GM12891 (cell line): Measurements from ENCODE around the gene CNNM2.

Experiments used
- DNase-seq: peaks from one replicate; pipeline ENCODE4 v3.0.0; 2011; ENCODE audit warnings: low spot score; ENCODE audit not compliant: insufficient read length
- FAIRE-seq: peaks from 2 replicates; lab custom pipeline; 2011; peaks lifted over from hg19 to GRCh38; lab: Jason Lieb, UNC
- PAX5 ChIP-seq: IDR thresholded peaks from 2 replicates; pipeline ENCODE4 v1.6.1; 2011; ENCODE audit warnings: low read length, moderate library complexity, mild to moderate bottlenecking; ENCODE audit not compliant: insufficient read depth, severe bottlenecking
- POLR2A ChIP-seq: IDR thresholded peaks from 2 replicates; pipeline ENCODE4 v1.6.1; 2011; ENCODE audit warnings: low read depth, low read length, control low read depth
- POLR2AphosphoS5 ChIP-seq: IDR thresholded peaks from 2 replicates; pipeline ENCODE4 v1.6.1; 2011; ENCODE audit warnings: low read depth, low read length, control low read depth
- POU2F2 ChIP-seq: IDR thresholded peaks from 2 replicates; pipeline ENCODE4 v1.6.1; 2011; ENCODE audit warnings: low read depth, mild to moderate bottlenecking, control low read depth, low read length, moderate library complexity
- SPI1 ChIP-seq: IDR thresholded peaks from 2 replicates; pipeline ENCODE4 v1.6.1; 2011; ENCODE audit warnings: low read depth, low read length, control low read depth
- TAF1 ChIP-seq: IDR thresholded peaks from 2 replicates; pipeline ENCODE4 v1.6.1; 2011; ENCODE audit warnings: low read depth, low read length, control low read depth

The CNNM2 gene

GRCh38 chr10:102900006-102900405 is 18.1 kb upstream of the CNNM2 start:
- no peak for FAIRE-seq
- DNase-seq, result no peak
- no peak for TF ChIP-seq POLR2A
- no peak for TF ChIP-seq TAF1

DNA sequence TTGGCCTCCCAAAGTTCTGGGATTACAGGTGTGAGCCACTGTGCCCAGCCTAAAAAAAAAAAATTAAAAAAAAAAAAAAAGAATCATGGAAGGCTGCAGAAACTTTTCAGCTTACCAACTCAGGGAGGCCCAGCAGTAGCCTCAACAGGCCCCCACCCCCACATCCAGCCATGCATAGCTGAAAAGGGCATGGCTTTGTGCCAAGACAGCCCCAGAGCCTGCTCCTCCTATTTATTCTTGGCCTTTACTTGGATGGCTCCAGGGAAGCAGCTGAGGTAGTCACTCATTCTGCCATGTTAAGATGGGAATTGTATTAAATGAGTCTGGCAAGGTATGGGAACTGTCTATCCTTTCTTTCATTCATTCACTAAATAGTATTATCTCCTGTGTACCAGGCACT is 13.7 kb upstream of the CNNM2 start:
- TF ChIP-seq SPI1 (no peak), TAF1 (no peak), POU2F2 (no peak), PAX5 (no peak), POLR2AphosphoS5 (no peak), POLR2A (no peak)
- DNase-seq (no peak), FAIRE-seq (no peak)

DNA sequence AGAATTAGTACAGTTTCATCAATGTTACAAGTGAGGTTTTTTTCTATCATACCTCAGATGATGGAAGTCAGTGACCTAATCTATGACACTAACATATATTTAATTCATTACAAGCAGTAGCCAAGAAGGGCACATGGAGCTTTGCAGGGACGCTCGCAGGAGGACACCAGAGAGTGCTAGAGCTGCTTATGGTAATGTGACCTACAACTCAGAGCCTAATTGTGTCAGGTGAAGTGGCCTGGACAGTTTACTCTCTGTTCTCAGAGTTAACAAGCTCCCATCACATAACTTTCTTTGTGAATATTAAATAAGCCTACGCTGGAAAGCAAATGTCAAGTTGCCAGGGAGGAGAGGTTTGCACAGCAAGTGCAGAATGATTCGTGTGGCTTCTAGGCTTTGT is 11.6 kb upstream of the CNNM2 start:
- TF ChIP-seq POLR2AphosphoS5, result no peak
- TF ChIP-seq SPI1, result no peak
- no peak for TF ChIP-seq TAF1
- TF ChIP-seq POLR2A, result no peak
- no peak for TF ChIP-seq PAX5
- TF ChIP-seq POU2F2, result no peak
- DNase-seq (no peak), FAIRE-seq (no peak)

GRCh38 chr10:102914781-102915180 is 3.3 kb upstream of the CNNM2 start:
- no peak for DNase-seq
- no peak for TF ChIP-seq POLR2A
- TF ChIP-seq POU2F2, result no peak
- no peak for TF ChIP-seq POLR2AphosphoS5
- no peak for TF ChIP-seq TAF1
- TF ChIP-seq PAX5, result no peak
- no peak for TF ChIP-seq SPI1
- no peak for FAIRE-seq

DNA sequence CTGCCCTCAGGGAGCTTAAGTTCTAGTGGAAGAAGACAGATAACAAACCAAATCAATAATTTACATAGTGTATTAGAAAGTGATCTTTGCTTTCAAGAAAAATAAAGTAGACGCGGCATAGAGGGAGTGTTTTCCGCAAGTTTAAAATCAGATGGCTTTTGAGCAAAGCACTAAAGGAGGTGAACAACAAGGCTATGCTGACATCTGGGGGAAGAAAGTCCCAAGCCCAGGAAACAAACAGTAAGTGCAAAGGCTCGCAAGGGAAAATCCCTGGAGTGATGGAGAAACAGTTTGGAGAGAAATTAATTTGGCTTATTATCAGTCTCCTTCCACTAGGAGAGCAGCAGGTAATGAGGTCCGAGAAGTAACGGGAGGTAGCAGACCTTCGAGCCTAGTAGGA is 1.9 kb upstream of the CNNM2 start:
- FAIRE-seq, result no peak
- no peak for TF ChIP-seq POU2F2
- no peak for TF ChIP-seq SPI1
- no peak for TF ChIP-seq POLR2A
- TF ChIP-seq POLR2AphosphoS5, result no peak
- no peak for TF ChIP-seq TAF1
- no peak for TF ChIP-seq PAX5

DNA sequence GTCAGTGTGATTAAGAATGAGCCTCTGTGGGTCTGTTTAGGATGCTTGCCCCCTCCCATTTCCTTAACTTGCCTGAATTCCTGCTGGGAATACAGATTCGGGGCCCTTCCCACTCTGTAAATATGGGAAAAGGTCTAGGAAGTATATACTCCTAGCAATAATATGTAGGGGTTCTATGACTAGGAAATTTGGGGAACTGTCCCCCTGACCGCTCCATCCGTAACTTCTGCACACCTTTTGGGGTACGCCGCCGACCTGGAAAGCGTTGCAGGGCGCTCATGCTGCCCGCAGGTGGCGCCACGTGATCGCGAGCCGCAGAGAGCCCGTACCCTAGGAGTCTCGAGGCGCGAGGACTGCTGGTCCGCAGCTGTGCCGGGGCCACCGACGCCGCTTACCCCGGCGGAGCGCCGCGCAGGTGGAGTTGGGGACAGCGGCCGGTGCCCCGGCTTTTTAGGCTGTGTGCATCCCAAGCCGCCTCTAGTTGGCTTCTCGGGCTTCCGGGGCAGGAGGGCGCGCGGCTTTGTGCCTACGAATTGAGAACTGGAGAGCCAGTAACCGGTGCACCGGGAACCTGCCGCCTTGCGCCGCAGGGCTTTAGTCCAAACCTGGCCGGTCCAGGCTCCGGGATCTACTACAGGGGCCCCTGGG is 656 bp upstream of the CNNM2 start:
- peak; percentile 87 for FAIRE-seq
- peak; percentile 60 for DNase-seq

More for the DNA sequence above, 1.9 kb upstream of the CNNM2 start:
- no peak for DNase-seq

GRCh38 chr10:102918817-102919245 is 737 bp downstream of the CNNM2 start:
- FAIRE-seq (no peak), DNase-seq (no peak)
- no peak for TF ChIP-seq PAX5
- no peak for TF ChIP-seq POLR2AphosphoS5
- TF ChIP-seq TAF1, result no peak
- no peak for TF ChIP-seq POLR2A
- TF ChIP-seq POU2F2, result no peak
- TF ChIP-seq SPI1, result no peak

More for the DNA sequence above, 656 bp upstream of the CNNM2 start:
- TF ChIP-seq POU2F2, result peak; percentile 19; the same call in 1 of the 2 replicates
- no peak for TF ChIP-seq POLR2A

- FAIRE-seq, result no peak
- DNase-seq, result no peak
- TF ChIP-seq POLR2AphosphoS5 (no peak), POU2F2 (0 out of 2 replicates have a peak, but pooled peaks have one; percentile 17)
Measured at GRCh38 chr10:102919246-102919959, 1.3 kb downstream of the CNNM2 start.

- no peak for FAIRE-seq
- DNase-seq, result no peak
- TF ChIP-seq PAX5 (no peak), TAF1 (no peak), POLR2AphosphoS5 (no peak), SPI1 (no peak), POU2F2 (no peak), POLR2A (no peak)
Measured at GRCh38 chr10:102919992-102920739, 2.1 kb downstream of the CNNM2 start.

- no peak for DNase-seq
- TF ChIP-seq SPI1 (no peak), TAF1 (no peak), PAX5 (no peak), POU2F2 (no peak), POLR2A (no peak), POLR2AphosphoS5 (no peak)
- no peak for FAIRE-seq
Measured at GRCh38 chr10:102923601-102924000, 5.5 kb downstream of the CNNM2 start.
